Mucosa of descending colon (tissue), 3 donors: ENCODE measurements around the gene SMLR1. TPM values are rescaled to one million over a fixed set of nuclear protein-coding genes. Genes with fewer than 3 reads are reported as not detected.
A peak's percentile ranks its signal among the peaks of the same experiment; 100 is the strongest.

Source experiments
- ATAC-seq: fragments of 200-7000 bp; cut with Tn5 transposase; one replicate; pipeline ENCODE4 v1.9.1; 2020; ENCODE audit warnings: mild to moderate bottlenecking, moderate library complexity
- DNase-seq, 3 donors: peaks; one replicate each; pipeline ENCODE4 v3.0.0-alpha.2; 2020
- H3K36me3 ChIP-seq: fragments of 200-600 bp; one replicate; pipeline ENCODE4 v1.8.0; 2021; ENCODE audit warnings: low read depth, mild to moderate bottlenecking
- H3K4me1 ChIP-seq: fragments of 200-600 bp; one replicate; pipeline ENCODE4 v1.8.0; 2021; ENCODE audit warnings: low read depth, mild to moderate bottlenecking
- H3K4me3 ChIP-seq: fragments of 200-600 bp; one replicate; pipeline ENCODE4 v1.8.0; 2021; ENCODE audit warnings: mild to moderate bottlenecking
- H3K9me3 ChIP-seq: fragments of 200-600 bp; one replicate; pipeline ENCODE4 v1.8.0; 2021; ENCODE audit warnings: mild to moderate bottlenecking
- intact Hi-C, 2 donors: fragments of 100-400 bp; cut with DNase I in 1 of 2; cut with micrococcal nuclease in 1 of 2; formaldehyde crosslinking; loops; one replicate each; pipeline versions ENCODE4 v1.11.0 to v1.11.1; 2022; cut with DNase I, micrococcal nuclease
- long read RNA-seq, 2 donors: library from polyadenylated mRNA; unstranded; transcript quantifications; one replicate each; pipeline ENCODE4 v2.0.0, GENCODE V29; 2019 to 2021
- total RNA-seq, 3 donors: library from RNA; stranded (reverse); fragmentation: NEBNext Ultra II Directional in 2 of 3; extraction: Animal tissue kit (Norgen Biotek cat#: 25700) in 2 of 3; gene quantifications; one replicate each; pipeline versions ENCODE4 v1.2.1 to v1.2.4, GENCODE V29; 2021 to 2023
- TF ChIP-seq, protein P1 (sequence below): fragments of 200-600 bp; IDR thresholded peaks from one replicate; pipeline ENCODE4 v1.8.0; 2022; ENCODE audit warnings: antibody characterized with exemption, mild to moderate bottlenecking
- donor health status: DM: no; HTN: no; CAD: no; lungs with moderate emphysema.
- donor health status: DM: no; HTN: no; CAD: no.
- donor health status: DM: no; HTN: yes; CAD: no.

SMLR1 gene
- total RNA-seq = not detected
- long read RNA-seq, donor 1 = 0 reads
- long read RNA-seq, donor 2 = 0 reads

DNA sequence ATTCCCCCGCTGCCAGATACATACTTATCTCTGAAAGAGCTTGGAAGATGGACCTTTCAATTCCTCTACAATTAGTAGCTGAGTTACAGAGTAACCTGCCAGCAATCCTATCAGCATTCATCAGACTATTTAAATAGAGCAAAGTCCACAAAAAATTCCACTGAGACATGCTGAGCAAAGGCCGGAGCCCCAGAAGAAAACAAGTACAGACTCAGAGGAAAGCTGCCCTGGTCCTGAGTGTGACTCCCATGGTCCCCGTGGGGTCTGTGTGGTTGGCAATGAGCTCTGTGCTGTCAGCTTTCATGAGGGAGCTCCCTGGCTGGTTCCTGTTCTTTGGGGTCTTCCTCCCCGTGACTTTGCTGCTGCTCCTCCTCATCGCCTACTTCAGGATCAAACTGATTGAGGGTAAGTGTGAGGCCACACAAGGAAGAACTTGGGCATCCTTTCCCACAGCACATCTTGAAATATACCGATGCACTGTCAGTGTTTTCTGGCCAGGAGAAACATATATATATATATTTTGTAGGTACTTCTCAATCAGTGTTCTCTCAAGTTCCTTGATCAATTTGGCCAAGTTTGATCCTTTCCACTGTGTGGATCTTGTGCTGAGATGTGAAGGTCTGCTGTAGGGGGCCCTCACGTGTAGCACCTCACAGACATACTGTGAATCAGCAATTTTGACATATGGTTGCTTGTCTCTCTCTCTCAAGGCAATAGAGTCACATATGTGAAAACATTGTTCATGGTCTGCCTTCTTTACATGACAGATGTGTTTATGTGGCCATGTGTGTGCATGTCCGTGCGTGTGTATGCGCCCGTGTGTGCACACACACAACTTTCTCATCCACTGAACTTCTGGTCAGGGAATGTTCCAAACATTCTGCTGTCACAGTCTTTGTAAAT lies at the start of gene SMLR1:
Gene SMLR1, plus strand, starts transcription at position 160 of the 903 bp plus-strand sequence. Its CDS starts 8 bp downstream, at position 168.
- H3K4me3 ChIP-seq = no peak within 1 kb of the TSS
- no peaks in the 10 kb centered on the region for H3K9me3 ChIP-seq
- no peaks in the 10 kb centered on the region for H3K36me3 ChIP-seq
- H3K4me1 ChIP-seq = no peaks in the 10 kb centered on the region
- DNase-seq (no peak), ATAC-seq (no peak)
- intact Hi-C loops = no loop called here
- TF ChIP-seq, protein P1, sequence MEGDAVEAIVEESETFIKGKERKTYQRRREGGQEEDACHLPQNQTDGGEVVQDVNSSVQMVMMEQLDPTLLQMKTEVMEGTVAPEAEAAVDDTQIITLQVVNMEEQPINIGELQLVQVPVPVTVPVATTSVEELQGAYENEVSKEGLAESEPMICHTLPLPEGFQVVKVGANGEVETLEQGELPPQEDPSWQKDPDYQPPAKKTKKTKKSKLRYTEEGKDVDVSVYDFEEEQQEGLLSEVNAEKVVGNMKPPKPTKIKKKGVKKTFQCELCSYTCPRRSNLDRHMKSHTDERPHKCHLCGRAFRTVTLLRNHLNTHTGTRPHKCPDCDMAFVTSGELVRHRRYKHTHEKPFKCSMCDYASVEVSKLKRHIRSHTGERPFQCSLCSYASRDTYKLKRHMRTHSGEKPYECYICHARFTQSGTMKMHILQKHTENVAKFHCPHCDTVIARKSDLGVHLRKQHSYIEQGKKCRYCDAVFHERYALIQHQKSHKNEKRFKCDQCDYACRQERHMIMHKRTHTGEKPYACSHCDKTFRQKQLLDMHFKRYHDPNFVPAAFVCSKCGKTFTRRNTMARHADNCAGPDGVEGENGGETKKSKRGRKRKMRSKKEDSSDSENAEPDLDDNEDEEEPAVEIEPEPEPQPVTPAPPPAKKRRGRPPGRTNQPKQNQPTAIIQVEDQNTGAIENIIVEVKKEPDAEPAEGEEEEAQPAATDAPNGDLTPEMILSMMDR = no peak

DNA sequence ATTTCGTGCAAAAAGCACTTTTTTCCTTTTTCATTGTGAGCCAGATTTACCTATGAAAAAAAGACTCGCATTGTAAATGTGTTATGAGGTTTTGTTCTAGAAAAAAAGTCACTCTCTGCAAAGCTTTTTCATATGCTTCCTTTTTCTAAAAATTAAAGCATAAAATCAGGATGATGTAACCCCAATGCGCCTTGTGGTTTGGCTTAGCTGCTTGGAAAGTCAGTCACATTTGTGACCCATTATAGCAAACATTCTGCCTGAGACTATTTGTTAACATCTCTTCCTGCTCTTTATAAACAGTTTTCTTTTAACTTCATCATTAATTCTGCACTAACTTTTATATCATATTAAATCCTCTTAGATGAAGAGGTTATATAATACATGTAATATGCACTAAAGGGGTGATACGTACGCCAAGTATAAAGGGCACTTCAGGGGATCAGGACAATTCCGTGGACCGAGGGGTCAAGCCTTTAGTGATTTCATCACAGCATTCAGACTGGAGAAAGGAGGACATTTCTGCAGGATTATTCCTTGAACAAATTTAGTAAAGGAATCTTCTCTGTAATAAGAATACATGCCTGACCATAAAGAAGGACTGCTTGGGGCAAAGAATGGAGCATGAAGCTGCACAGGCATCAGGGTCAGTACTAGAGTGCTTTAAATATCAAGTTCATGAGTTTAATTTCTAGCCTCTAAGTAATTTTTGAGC lies 48.1 kb upstream of the SMLR1 start:
- intact Hi-C loops = no loop called here
- Histone ChIP-seq H3K9me3 (no peaks in the 10 kb centered on the region), H3K4me1 (no peaks in the 10 kb centered on the region), H3K4me3 (no peak overlapping the region), H3K36me3 (no peaks in the 10 kb centered on the region)
- DNase-seq (peak in 1 of 3 donors; percentile 22), ATAC-seq (no peak)
- TF ChIP-seq, protein P1 = no peak

DNA sequence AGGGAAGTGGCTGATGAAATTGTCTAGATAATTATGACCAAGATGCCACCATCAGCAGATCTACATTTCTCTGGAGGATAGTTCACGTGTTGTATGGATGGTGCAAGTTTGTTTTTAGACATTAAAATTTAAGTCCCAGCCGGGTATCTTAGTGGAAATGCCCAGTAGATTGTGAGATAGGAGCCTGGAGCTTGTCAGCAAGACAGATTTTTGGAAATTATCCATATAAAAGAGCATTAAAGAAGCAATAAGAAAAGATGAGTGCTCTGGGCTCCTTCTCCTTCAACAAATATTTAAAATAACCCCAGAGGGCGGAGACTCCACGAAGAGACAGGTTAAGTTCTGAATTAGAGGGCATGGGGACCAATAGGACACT lies 47.6 kb upstream of the SMLR1 start:
- TF ChIP-seq, protein P1 = no peak
- Histone ChIP-seq H3K4me1 (no peaks in the 10 kb centered on the region), H3K36me3 (no peaks in the 10 kb centered on the region), H3K4me3 (no peak overlapping the region), H3K9me3 (no peaks in the 10 kb centered on the region)
- no peak for DNase-seq
- ATAC-seq = no peak
- intact Hi-C loops = no loop called here

DNA sequence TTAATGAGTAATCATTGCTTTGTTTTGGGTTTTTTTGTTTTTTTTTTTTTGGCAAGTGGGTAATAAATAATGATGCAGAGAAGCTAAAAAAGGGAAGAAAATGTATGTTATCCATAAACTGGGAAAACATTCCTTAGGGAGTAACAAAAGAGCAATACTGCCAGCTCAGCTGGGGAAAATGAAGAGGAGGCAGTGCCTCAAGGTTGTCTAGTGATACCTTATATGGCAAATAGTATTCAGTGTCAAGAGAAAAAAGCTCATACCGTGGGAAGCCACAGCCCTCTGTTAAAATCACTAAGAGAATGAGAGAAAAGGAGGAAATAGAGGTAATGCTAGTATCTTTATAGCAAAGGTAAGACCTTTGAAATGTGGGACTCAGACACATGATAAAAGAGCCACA lies 47.1 kb upstream of the SMLR1 start:
- no peaks in the 10 kb centered on the region for H3K9me3 ChIP-seq
- ATAC-seq (no peak), DNase-seq (no peak)
- intact Hi-C loops = no loop called here
- no peaks in the 10 kb centered on the region for H3K36me3 ChIP-seq
- no peaks in the 10 kb centered on the region for H3K4me1 ChIP-seq
- TF ChIP-seq, protein P1 = no peak
- no peak overlapping the region for H3K4me3 ChIP-seq

DNA sequence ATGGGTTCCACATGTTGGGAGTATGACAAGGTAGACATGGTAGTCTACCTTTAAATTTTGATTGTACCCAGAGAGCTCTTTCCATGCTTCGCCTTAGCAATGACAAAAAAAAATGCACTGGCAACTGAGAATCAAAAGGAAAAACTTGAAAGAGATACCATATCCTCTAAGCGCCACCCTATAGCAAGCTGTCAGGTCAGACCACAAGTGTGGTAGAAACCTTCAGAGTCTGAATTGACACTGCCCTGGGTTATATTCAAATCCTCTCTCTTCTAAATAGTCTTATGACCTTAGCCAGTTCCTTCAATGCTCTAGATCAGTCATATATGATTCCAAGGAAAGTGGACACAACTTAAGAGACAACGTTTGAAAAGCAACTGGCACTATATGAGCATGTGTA lies 45.6 kb upstream of the SMLR1 start:
- Histone ChIP-seq H3K4me1 (no peaks in the 10 kb centered on the region), H3K4me3 (no peak overlapping the region), H3K36me3 (no peaks in the 10 kb centered on the region), H3K9me3 (no peaks in the 10 kb centered on the region)
- intact Hi-C loops = no loop called here
- no peak for DNase-seq
- TF ChIP-seq, protein P1 = no peak
- no peak for ATAC-seq
